ENCODE results near the gene TOP2B. TPM values are rescaled to one million over a fixed set of nuclear protein-coding genes. Genes with fewer than 3 reads are reported as not detected.

The TOP2B gene
- total RNA-seq, 4 donors from 2014 or later, result 56.1 to 274 (median 120) TPM

- DNase-seq, result peak in 1 of 2 donors; percentile 55
- Histone ChIP-seq H3K4me1 (no peaks in the 10 kb centered on the region), H3K27ac (no peak overlapping the region), H3K36me3 (no peaks in the 10 kb centered on the region), H3K4me3 (no peak overlapping the region), H3K9me3 (peaks cover 0 to 15% of the 10 kb centered on the region in 2 donors), H3K27me3 (no peaks in the 10 kb centered on the region)
- TF ChIP-seq POLR2A (IDR thresholded peaks at IDR 0.05) (no peak), CTCF (IDR thresholded peaks at IDR 0.05) (peak; percentile 59 to 73 (median 68))
- intact Hi-C loops (cut with DNase I; ENCODE audit: low total_unique reads), result no loop called here
These were observed 16.6 kb downstream of the TOP2B start for GRCh38 chr3:25648107-25648535.

GRCh38 chr3:25635038-25635437, 29.7 kb downstream of the TOP2B start:
- intact Hi-C loops (cut with DNase I; ENCODE audit: low total_unique reads), result no loop called here
- DNase-seq, result no peak
- H3K36me3 ChIP-seq, result no peaks in the 10 kb centered on the region

GRCh38 chr3:25633919-25634318, 30.8 kb downstream of the TOP2B start:
- no peaks in the 10 kb centered on the region for H3K9me3 ChIP-seq
- H3K36me3 ChIP-seq, result no peaks in the 10 kb centered on the region
- H3K4me3 ChIP-seq, result no peak overlapping the region
- intact Hi-C loops (cut with DNase I; ENCODE audit: low total_unique reads), result no loop called here
- no peaks in the 10 kb centered on the region for H3K4me1 ChIP-seq
- TF ChIP-seq POLR2A (IDR thresholded peaks at IDR 0.05), result no peak
- no peak for TF ChIP-seq CTCF (IDR thresholded peaks at IDR 0.05)
- no peaks in the 10 kb centered on the region for H3K27me3 ChIP-seq
- no peak for DNase-seq
- H3K27ac ChIP-seq, result no peak overlapping the region

More at GRCh38 chr3:25635038-25635437, 29.7 kb downstream of the TOP2B start:
- Histone ChIP-seq H3K27me3 (no peaks in the 10 kb centered on the region), H3K9me3 (no peaks in the 10 kb centered on the region), H3K4me3 (no peak overlapping the region), H3K4me1 (no peaks in the 10 kb centered on the region), H3K27ac (no peak overlapping the region)
- TF ChIP-seq POLR2A (IDR thresholded peaks at IDR 0.05), result no peak
- no peak for TF ChIP-seq CTCF (IDR thresholded peaks at IDR 0.05)

GRCh38 chr3:25631989-25632388, 32.7 kb downstream of the TOP2B start:
- TF ChIP-seq CTCF (IDR thresholded peaks at IDR 0.05) (no peak), POLR2A (IDR thresholded peaks at IDR 0.05) (no peak)
- Histone ChIP-seq H3K27ac (no peak overlapping the region), H3K9me3 (no peaks in the 10 kb centered on the region), H3K4me1 (no peaks in the 10 kb centered on the region), H3K27me3 (no peaks in the 10 kb centered on the region), H3K36me3 (no peaks in the 10 kb centered on the region), H3K4me3 (no peak overlapping the region)
- intact Hi-C loops (cut with DNase I; ENCODE audit: low total_unique reads), result no loop called here
- DNase-seq, result no peak

- H3K4me3 ChIP-seq, result no peak overlapping the region
- H3K27ac ChIP-seq, result no peak overlapping the region
- no peaks in the 10 kb centered on the region for H3K36me3 ChIP-seq
- intact Hi-C loops (cut with DNase I; ENCODE audit: low total_unique reads), result no loop called here
- H3K4me1 ChIP-seq, result no peaks in the 10 kb centered on the region
- no peak for DNase-seq
- no peaks in the 10 kb centered on the region for H3K27me3 ChIP-seq
- no peak for TF ChIP-seq CTCF (IDR thresholded peaks at IDR 0.05)
- no peak for TF ChIP-seq POLR2A (IDR thresholded peaks at IDR 0.05)
- no peaks in the 10 kb centered on the region for H3K9me3 ChIP-seq
These were observed 43.6 kb downstream of the TOP2B start for GRCh38 chr3:25621087-25621486.

Measured in uterus (tissue), 4 donors.